ENCODE measurements around the gene ARHGEF4.
"Not testable (repeated sequence)": the region's sequence is repeated elsewhere in the genome, so short reads cannot be mapped to it uniquely, and the experiment has no call there.

The ARHGEF4 gene

DNA sequence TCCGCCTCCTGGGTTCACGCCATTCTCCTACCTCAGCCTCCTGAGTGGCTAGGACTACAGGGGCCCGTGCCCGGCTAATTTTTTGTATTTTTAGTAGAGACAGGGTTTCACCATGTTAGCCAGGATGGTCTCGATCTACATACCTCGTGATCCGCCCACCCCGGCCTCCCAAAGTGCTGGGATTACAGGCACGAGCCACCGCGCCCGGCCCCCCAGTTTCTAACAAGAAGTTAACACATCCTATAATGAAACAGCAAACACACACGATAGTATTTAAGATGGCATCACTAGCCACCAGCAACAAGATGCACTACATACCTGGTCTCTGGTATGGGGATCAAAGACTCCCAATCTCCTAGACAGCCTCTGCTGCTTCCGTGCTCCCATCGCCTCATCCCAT is 238.9 kb downstream of the ARHGEF4 start:
- not testable (repeated sequence) for DNase-seq (ENCODE audit: low read depth in 1 of 2, low spot score in 1 of 2)

- no peak for DNase-seq (ENCODE audit: low read depth in 1 of 2, low spot score in 1 of 2)
Measured at GRCh38 chr2:131076707-131077106, 240.0 kb downstream of the ARHGEF4 start.

- no peak for DNase-seq (ENCODE audit: low read depth in 1 of 2, low spot score in 1 of 2)
Measured at GRCh38 chr2:131077182-131077846, 240.6 kb downstream of the ARHGEF4 start.

DNA sequence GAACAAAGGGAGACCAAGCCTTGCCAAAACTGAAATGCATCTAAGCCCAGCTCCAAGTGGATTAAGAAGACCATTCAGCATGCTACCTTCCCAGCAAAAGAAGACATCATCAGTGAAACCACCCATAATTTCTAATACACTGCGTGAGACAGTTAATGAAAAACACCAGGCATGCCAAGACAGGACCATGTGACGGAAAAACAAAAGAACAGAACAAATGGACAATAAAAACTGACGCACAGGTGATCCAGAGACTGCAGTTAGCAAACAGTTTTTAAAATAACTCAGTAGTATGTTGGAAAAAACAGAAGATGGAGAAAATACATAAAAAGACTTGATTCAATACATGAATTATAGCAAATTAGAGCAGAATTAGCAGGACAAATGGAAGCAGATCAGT is 241.3 kb downstream of the ARHGEF4 start:
- DNase-seq (ENCODE audit: low read depth in 1 of 2, low spot score in 1 of 2), result no peak

DNA sequence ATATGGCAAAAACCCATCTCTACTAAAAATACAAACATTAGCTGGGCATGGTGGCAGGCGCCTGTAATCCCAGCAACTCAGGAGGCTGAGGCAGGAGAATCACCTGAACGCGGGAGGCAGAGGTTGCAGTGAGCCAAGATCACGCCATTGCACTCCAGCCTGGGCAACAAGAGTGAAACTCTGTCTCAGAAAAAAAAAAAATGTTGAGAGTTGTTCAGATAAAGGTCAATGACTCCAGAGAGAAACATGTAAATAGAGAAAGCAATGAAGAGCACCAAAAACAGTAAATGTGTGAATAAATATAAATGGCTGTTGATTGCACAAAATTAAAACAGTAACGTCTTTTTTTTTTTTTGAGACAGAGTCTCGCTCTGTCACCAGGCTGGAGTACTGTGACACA is 243.2 kb downstream of the ARHGEF4 start:
- DNase-seq (ENCODE audit: low read depth in 1 of 2, low spot score in 1 of 2), result not testable (repeated sequence)

DNA sequence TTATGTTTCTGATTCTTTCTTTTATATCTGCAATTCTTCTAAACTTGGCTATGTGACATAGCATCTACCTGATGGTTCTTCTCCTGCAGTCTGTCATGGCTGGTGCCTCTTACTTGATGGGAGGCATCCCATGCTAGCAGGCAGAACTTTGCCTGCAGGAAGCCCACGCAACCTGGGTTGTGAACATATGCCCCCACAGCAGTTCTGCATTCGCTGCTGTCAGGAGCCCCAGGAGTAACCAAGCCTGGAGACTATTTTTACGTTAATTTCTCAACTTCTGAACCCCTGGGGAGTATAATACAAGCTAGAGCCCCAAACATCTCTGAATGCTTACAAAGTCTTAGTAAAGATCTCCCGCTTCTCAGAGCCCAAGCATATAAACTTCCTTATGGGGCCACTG is 244.5 kb downstream of the ARHGEF4 start:
- DNase-seq (ENCODE audit: low read depth in 1 of 2, low spot score in 1 of 2), result no peak

DNA sequence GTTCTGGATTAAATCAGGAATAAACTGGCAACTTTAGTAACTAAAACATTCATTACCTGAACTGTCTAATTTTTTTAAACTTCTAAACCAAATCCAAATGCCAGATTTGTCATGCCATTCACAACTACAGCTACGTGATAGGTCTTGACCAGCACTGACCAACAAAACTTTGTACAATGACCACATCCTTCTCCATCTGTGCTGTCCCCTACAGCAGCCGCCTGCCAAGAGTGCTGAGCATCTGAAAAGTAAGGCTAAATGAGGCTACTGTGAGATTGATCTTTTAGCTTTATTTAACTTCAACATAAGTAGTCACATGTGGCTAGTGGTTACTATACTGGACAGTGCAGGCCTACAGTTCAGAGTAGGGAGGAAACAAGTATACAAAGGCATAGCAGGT is 248.9 kb downstream of the ARHGEF4 start:
- no peak for DNase-seq (ENCODE audit: low read depth in 1 of 2, low spot score in 1 of 2)

GRCh38 chr2:131092458-131093005 is 255.8 kb downstream of the ARHGEF4 start:
- no peak for DNase-seq (ENCODE audit: low read depth in 1 of 2, low spot score in 1 of 2)

DNA sequence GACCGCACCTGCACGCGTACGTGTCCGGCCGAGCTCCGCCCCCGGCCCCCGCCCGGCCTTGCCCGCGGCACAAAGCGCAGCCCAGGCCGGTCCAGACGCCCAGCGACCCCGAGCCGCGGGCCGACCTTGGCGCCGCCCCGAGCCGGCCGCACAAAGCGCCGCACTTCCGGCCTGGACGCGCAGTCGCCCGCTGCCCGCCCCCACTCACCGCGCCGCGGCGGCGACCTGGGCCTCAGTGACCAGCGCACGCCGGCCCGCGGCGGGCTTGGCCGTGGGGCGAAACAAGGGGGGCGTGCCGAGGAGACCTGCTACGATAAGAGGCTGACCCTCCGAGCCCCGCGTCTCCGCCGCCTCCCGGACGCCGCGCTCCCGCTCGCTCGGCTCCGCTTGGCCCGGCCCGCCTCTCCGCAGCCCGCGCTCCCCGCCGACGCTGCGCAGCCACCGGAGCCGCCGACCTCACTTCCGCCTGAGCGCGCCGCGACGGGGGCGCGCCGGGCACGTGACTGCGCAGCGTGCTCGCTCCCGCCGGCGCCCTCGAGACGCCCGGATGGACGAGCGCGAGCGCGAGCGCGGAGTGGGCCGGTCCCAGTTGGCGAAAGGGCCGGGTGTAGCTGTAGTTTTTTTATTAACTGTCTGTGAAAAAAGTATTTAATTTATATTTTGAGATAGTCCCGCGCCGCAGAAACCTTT is 256.4 kb downstream of the ARHGEF4 start, which contains the start of gene FAM168B:
FAM168B (minus strand) TSS at position 455 of the 690 bp plus-strand sequence. CDS start 10,814 bp downstream, outside the sequence.
- peak; percentile 79 to 81 for DNase-seq (ENCODE audit: low read depth in 1 of 2, low spot score in 1 of 2)

- peak in 1 of 2 donors; percentile 2 for DNase-seq (ENCODE audit: low read depth in 1 of 2, low spot score in 1 of 2)
Measured at GRCh38 chr2:131093696-131094462, 257.2 kb downstream of the ARHGEF4 start.

DNA sequence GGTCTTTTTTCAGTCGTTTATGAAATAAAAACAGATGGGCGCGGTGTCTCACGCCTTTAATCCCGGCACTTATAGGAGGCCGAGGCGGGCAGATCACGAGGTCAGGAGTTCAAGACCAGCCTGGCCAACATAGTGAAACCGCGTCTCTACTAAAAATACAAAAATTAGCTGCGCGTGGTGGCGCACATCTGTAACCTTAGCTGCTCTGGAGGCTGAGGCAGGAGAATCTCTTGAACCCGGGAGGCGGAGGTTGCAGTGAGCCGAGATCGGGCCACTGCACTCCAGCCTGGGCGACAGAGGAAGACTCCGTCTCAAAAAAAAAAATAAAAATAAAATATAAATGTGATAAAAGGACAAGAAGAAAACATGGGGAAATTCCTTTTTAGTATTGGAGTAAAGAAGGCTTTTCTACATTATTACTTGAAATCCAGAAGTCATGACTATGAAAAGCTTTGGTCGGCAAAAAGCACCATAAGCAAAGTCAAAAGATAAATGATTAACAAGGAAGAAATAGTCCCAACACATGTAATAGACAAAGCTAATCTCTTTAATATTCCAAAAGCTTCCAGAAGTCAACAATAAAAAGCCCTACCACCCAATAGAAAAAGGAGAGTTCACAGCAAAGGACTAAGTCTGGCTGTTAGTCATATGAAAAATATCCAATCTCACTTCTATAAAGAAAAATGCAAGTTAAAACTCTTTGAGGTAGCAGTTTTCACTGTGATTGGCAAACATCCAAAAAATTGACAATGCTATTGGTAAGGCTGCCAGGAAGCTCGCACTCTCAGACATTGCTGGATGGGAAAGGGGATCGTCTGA is 258.0 kb downstream of the ARHGEF4 start:
- no peak for DNase-seq (ENCODE audit: low read depth in 1 of 2, low spot score in 1 of 2)

Measured in activated CD4-positive, alpha-beta T cell treated with anti-CD3 and anti-CD28 coated beads, Interleukin-2, amount 50 U/mL, for 24 hours (primary cell).